Stimulated activated CD4-positive, alpha-beta T cell treated with anti-CD3 and anti-CD28 coated beads, Interleukin-4, amount 100 ng/mL, for 48 hours (primary cell): ENCODE results near the gene LRP5.
"Not testable (repeated sequence)": the region's sequence is repeated elsewhere in the genome, so short reads cannot be mapped to it uniquely, and the experiment has no call there.

Experiments
- DNase-seq, 2 donors: peaks; one replicate each; pipeline ENCODE4 v3.0.0-alpha.2; 2020; ENCODE audit warnings: low read depth in 2 of 2

Gene LRP5

DNA sequence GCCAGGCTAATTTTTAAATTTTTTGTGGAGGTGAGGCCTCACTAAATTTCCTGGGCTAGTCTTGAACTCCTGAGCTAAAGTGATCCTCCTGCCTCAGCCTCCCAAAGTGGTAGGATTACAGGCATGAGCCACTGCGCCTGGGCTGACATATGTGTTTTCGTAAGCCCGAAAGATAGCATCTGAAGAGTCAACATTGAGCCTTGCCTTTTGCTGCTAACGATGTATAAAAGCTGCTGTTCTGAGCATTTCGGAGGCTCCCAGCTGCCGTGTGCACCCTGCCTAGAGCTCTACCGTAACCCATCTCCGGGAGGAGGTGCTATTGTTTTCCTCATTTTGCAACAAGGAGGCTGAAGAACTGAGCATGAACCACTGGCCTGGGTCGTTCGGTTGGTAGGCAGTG, 130.0 kb downstream of the LRP5 start:
- DNase-seq, result no peak

GRCh38 chr11:68444566-68444965, 132.2 kb downstream of the LRP5 start:
- no peak for DNase-seq

DNA sequence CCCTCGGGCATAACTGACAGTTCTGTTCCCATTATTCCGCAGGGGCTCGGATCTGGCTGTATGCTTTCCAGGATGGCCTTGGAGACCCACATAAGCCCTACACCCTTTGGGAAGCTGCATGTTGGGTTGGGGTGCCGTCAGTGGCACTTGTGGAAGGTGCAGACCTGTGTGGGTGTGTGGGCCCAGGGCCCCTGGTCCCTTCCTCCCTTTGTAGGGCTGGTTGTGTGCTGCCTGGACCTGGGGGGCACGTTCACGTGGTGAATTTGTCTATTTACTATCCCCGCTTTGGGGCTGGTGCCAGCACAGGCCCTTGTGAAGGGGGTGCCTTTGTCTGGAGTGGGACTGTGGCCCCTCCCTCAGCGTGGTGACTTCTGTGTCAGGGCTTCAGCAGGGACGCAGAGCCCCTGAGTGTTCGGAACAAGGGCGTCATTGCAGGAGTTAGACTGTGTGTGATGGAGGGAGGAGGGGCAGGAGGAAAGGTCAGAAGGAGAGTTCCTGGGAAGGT, 133.2 kb downstream of the LRP5 start:
- DNase-seq, result no peak

- no peak for DNase-seq
Observed at GRCh38 chr11:68446046-68446725, 133.8 kb downstream of the LRP5 start.

GRCh38 chr11:68447015-68447801, 134.8 kb downstream of the LRP5 start:
- DNase-seq, result peak; percentile 67 to 75

DNA sequence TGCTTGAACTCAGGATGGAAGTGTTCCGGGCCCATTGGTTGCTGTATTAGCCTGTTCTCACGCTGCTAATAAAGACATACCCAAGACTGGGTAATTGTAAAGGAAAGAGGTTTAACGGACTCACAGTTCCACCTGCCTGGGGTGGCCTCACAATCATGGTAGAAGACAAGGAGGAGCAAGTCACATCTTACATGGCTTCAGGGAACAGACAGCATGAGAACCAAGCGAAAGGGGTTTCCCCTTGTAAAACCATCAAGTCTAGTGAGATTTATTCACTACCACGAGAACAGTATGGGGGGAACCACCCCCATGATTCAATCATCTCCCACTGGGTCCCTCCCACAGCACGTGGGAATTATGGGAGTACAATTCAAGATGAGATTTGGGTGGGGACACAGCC, 135.5 kb downstream of the LRP5 start:
- DNase-seq, result not testable (repeated sequence)

- DNase-seq, result no peak
Observed at GRCh38 chr11:68448604-68449011, 136.2 kb downstream of the LRP5 start.

- no peak for DNase-seq
Observed at GRCh38 chr11:68449951-68450350, 137.6 kb downstream of the LRP5 start.

DNA sequence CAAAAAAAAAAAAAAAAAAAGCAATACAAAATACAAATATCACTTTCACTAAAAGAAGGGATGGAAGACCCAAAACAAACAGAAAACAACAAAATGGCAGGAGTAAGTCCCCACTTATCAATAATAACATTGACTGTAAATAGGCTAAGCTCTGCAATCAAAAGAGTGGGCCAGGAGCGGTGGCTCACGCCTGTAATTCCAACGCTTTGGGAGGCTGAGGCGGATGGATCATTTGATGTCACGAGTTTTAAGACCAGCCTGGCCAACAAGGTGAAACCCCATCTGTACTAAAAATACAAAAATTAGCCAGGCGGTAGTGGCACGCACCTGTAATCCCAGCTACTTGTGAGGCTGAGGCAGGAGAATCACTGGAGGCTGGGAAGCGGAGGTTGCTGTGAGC, 138.3 kb downstream of the LRP5 start:
- no peak for DNase-seq

GRCh38 chr11:68454767-68455166, 142.4 kb downstream of the LRP5 start:
- no peak for DNase-seq

- no peak for DNase-seq
Observed at GRCh38 chr11:68455485-68455884, 143.1 kb downstream of the LRP5 start.

DNA sequence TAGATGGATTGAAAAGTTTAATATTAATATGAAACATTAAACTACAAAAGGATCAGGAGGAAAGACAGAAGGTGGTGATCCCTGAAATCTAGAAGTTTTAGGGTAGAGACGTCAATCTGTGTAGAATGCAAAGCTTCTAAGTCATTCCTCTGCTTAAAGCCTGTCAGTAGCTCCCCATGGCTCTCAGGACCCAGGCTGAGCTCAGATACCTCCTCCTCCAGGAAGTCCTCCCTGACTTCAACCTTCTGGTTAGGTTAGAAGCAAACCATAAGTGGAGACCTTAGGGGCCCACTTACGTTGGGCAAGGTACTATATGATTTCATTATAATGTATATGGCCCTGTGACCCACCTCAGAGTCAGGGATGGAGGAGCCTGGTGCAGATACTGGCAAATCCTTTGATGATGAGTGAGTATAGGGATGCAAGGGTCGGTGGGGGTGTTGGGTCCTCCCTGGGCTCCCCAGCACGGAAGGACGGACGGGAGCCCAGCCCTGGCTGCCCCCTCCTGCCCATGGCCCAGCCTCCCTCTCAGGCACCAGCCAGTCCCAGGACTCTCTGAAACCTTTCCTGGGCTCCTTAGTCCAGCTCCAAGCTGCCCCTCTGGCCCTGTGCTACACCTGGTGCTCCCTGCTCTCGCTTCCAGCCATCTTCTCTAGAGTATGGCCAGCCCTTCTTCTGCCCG, 145.0 kb downstream of the LRP5 start:
- DNase-seq, result no peak

DNA sequence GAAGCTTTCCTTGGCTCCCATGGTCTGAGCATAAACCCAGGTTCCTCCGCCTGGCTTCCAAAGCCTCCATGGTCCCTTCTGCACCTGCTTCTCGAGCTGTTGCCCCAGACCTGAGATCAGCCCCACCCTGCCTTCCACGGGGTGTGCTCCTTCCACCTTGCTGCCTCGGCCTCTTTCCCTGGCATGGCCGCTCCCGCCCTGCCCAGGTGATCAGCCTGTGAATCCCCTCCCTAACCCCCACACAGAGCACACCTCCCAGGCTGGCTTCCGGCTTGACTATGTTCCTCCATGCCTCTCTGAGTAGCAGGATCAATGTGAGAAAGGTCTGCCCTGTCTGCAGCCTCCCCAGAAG, 145.5 kb downstream of the LRP5 start:
- no peak for DNase-seq

DNA sequence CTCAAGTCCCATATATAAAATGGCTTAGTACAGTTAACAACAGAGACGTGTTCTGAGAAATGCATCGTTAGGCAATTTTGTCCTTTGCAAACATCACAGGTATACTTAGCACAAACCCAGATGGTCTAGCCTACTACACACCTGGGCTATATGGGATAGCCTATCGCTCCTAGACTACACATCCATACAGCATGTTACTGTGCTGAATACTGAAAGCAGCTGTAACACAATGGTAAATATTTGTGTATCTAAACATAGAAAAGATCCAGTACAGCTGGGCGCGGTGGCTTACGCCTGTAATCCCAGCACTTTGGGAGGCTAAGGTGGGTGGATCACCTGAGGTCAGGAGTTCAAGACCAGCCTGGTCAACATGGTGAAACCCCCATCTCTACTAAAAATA, 145.9 kb downstream of the LRP5 start:
- DNase-seq, result not testable (repeated sequence)

- peak; percentile 94 to 98 for DNase-seq
Observed at GRCh38 chr11:68459886-68460740, 147.7 kb downstream of the LRP5 start.

GRCh38 chr11:68460741-68461574, 148.6 kb downstream of the LRP5 start, which contains the start of gene PPP6R3:
Gene PPP6R3, plus strand, starts transcription at chr11:68460752. Its CDS starts 76,913 bp downstream, at chr11:68537665.
- DNase-seq, result no peak

GRCh38 chr11:68461575-68461917, 149.2 kb downstream of the LRP5 start:
- DNase-seq, result no peak

GRCh38 chr11:68463714-68464113, 151.3 kb downstream of the LRP5 start:
- no peak for DNase-seq

DNA sequence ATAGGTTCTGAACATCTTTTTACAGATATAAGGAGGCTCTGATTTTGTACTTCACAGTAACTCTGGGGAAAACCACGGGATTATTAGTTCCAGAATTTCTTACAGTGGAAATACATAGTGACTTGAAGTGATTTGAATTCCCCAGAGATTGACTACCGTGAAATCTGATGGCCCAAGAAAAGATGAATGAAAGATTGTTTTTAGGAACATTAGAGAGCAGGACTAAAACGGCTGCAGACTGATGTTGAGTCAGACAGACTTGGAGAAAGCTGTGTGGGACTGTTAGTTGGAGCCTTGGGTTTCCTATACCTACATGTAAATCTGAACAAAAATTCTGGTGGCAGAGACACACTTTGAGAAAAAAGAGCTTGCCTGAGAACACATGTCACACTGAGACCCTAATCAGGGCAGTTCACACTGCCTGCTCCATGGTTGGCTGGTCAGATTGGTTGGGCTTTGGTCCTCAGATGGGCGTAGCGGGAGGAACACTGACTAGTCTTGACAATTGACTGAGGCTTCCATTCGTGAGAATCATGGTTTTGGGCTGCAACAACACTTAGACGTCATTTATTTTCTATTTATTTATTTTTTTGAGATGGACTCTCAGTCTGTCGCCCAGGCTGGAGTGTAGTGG, 154.9 kb downstream of the LRP5 start:
- no peak for DNase-seq

DNA sequence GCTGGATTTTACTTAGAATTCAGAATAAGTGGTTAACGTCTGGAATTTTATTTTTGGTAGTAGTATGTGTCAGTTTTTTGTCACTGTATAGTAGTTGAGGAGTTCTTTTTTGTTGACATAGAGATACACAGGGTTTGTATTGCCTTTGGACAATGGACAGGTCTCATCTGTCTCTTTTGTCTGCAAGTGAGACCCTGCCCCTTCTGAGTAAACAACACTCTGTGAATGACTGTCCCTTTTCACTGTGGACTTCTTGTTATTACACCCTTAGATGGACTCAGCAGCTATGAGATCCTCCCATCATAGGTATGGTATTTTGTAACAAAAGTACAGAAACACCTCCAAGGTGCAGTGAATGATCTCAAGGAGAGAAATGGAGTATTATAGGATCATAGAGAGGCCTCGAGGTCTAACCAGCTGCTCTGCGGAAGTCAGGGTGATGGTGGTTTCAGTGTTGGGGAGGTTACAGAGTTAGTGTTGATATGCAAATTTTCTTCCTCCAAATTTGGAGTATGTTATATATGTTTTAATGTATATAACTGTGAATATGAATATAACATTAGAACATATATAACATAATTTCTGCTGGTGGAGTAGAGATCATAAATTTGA, 155.9 kb downstream of the LRP5 start:
- DNase-seq, result no peak
